CD4-positive, alpha-beta T cell treated with Interleukin-4 for 4 hours (primary cell): ENCODE measurements around the gene SLC5A12.

Experiments used
- DNase-seq: peaks from one replicate; pipeline ENCODE4 v3.0.0-alpha.2; 2020

SLC5A12 gene, protein sequence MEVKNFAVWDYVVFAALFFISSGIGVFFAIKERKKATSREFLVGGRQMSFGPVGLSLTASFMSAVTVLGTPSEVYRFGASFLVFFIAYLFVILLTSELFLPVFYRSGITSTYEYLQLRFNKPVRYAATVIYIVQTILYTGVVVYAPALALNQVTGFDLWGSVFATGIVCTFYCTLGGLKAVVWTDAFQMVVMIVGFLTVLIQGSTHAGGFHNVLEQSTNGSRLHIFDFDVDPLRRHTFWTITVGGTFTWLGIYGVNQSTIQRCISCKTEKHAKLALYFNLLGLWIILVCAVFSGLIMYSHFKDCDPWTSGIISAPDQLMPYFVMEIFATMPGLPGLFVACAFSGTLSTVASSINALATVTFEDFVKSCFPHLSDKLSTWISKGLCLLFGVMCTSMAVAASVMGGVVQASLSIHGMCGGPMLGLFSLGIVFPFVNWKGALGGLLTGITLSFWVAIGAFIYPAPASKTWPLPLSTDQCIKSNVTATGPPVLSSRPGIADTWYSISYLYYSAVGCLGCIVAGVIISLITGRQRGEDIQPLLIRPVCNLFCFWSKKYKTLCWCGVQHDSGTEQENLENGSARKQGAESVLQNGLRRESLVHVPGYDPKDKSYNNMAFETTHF

DNA sequence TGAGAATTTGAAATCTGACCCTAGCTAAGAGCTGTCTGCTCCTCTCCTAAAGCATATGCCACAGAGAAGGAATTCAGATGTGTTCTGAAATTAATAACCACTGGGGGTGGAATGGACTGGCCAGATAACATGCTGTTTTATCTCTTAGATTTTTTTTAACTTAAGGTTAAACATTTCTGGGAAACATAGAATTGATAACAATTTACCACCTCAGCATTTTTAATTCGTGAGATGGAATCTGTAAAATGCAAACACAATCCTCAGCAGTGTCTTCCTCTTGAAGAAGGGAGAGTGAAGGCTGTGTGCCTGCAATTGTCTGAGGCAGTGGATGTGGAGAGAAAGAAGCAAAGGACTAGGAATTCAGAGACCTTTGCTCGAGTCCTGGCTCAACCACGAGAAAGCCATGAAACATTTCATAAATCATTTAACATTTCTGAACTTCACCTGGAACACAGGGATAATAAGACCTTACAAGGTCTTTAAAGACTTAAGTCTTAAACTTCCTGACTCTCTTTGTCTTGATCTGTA lies at the start of gene SLC5A12:
TSS of gene SLC5A12 (minus strand) at position 113 of the 528 bp plus-strand sequence. CDS start 346 bp downstream, outside the sequence.
- no peak for DNase-seq

DNA sequence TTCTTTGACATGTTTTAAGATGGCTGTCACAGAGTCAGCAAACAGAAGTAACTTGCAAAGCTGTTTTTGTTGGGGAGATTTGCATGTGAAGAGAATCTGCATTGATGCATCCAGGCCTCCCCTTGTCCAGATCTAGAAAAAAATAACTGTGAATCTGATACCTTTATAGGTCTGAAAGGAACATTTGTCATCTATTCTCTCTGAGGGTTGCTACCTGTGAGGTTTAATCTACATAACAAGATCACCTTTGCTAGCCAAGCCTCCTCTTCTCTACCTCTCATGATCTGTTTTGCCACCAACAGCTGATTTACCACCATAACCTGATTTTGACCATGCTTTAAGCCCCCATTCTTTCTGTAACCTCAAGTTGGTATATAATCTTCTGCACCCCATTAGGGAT lies 47.2 kb upstream of the SLC5A12 start:
- no peak for DNase-seq

DNA sequence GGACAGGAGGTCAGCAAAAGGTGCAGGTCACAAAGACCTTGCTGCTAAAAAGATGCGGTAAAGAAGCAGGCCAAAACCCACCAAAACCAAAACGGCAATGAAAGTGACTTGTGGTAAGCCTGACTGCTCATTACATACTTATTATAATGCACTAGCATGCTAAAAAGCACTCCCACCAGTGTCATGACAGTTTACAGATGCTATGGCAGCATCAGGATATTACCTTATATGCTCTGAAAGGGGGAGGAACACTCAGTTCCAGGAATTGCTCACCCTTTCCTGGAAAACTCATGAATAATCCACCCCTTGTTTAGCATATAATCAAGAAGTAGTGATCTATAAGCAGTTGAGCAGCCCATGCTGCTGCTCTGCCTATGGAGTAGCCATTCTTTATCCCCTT lies 45.2 kb upstream of the SLC5A12 start:
- no peak for DNase-seq

DNA sequence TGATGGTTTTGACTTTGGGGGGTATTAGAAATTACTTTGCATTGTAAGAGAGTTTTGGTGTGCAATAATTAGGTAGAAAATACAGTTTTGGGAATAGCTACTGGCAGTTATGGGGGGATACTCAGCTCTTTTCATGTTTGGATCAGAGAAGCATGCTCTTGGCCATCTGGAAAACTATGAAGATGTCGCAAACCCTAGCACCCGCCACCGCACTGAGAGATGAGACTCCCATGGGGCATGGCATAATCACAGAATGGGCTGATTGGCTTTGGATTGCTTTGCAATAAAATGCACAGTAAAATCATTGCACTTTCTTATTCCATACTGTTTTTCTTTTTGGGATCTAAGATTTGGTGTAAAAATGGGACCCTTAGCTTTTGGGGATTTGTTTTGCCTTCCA lies 43.5 kb upstream of the SLC5A12 start:
- no peak for DNase-seq

DNA sequence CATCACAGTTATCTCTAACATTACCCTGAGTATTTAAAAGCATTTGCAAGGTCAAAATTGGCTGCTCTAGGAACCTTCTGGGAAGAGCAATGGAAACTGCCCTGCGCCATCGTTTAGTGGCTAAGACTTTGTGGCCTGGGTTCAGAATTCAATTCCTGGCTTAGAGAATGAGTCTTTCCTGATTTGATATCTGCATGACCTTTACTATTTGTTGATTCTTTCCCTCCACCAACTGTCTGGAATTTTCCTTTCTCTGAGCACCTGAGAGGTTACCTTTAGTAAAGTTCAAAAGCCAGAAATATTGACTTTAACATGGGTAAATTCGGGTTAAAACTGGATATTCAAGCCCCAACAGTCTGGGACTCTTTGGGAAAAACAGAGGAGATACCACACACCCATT lies 43.0 kb upstream of the SLC5A12 start:
- no peak for DNase-seq

DNA sequence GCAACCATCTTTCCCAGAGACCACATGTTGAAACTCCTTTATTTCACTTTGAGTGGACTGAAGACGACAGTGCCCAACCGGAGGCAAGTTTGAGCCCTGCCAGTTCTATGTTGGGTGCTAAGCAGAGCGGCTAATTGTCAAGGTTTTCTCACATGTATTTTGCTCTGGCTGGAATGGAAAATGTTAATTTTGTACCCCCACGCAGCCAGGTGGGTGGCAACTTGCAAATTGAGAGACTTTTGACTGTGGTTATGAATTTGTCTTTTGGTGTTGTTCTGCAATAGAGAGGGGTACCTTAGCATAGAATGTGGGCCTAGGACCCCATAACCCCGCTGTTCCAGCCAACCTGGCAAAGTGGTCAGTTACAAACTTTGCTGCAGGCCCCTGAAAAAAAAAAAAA lies 42.5 kb upstream of the SLC5A12 start:
- DNase-seq, result no peak

DNA sequence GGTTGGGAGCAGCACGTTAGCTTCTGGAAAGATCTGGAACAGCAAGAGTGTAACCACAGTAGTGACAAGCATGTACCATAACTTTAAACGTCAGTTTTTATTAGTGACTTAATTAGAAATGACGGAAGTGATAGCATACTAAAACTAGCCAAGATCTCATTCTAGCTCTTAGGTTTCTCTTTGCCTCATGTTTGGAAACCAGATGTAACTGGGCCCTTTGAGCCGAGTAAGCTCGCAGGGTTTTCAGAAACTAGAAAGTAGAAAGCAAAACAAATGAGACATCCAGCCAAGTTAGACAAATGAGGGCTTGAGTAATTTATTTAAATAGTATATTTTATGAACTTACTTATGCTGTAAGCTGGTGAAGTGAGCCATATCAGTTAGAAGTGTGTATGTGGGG lies 40.2 kb upstream of the SLC5A12 start:
- DNase-seq, result no peak

DNA sequence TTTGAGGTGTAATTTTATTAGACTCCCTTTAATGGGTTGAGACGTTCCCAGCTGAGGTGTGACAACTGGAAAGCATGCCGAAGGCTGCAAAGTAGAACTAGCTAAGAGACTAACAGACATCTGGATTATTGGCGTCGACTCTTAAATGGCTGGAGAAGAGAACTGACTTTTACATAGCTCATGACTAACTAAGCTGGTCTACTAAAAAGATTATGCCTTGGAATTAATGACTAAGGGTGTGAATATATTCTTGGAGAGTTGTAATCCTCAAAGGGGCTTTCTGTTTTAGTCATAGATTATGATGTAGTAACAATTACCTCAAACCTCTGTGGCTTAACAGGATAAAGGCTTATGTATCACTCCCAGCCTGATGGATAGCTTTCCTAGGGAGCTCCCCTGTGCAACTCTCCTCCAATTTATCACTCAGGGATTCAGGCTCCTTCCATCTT lies 39.5 kb upstream of the SLC5A12 start:
- no peak for DNase-seq

DNA sequence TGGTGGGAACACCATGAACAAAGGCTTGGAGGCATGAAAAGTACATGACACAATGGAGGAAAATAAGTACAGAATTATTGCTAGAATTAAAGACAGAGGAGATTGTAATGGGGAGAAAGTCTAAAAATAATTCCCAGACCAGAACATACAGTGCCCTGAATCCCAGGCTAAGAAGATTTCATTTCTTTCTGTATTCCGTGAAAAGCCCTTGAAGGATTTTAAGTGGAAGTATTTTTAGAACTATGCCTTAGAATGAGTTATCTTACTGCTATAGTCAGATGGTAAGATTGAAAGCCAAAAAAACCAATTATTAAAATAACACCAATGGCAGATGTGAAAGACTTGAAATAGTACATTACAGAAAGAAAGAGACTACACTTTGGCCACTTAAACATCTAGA lies 36.1 kb upstream of the SLC5A12 start:
- DNase-seq, result no peak

DNA sequence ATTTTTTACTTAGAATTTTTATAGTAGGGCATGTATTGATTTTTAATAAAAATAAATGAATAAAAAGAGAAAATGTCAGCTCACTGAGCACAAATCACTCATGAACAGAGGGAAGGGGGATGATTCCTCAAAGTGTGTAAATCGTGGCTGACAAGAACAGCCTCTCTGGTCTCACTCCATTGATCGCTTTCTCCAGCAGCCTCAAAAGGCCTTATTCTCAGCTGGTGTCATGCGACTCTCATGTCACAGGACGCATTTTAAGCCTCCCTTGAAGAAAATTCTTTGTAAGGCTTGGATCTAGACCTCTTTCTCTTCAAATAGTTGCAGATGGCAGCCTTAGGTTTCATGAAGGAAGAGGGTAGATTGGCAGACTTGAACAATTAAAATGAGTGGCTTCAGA lies 33.9 kb upstream of the SLC5A12 start:
- DNase-seq, result no peak

DNA sequence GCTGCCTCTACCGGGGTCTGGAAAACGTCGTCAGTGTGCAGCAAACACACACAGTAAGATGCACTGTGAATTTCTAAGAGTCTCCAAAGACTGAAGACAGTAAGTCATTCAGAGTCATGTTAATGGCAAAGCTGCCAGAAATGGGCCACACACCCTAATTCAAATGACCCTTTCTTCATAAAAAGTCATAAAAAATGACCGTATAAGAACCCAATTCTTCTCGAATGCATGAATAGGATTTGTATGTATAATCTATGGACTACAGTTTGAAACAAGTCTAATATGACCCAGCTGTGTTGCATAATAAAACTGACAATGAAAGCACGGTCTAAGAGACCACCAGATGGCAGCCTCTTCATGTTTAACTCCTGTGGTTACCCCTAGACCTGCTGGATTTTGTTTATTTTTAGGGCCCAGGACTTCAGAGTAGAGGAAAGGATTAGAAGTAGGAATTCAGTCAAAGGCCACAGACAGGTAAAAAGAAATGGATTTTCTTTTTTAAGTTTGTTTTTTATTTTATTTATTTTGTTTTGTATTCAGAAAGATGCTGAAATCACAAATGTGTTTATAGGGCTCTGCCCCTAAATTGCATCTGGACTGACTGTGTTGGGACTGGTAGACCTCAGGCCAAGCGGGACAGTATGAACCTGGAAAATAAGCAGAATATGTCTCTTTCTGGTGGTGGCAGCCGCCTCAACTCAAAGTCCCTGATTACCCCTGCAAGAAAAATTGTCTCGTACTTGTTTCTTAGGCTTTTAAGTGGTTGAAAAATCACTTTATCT lies 32.1 kb upstream of the SLC5A12 start:
- DNase-seq, result no peak

DNA sequence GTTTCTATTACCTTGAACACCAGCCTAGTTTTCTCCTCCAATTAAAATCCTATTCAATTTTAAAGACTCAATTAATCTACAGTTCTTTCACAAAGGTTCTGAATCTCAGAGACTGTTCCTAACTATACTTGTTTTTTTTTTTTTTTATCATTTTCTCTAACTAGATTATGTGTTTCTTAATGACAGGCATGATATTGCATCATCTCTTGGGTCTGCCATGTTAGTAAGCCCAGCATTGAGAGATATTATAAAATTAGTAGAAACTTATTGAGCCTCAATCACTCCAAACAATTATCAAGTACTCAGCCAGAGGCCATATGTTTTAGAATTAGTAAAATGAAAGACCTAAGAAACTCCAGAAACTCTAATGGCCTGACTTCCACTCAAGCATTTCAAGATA lies 28.1 kb upstream of the SLC5A12 start:
- no peak for DNase-seq

DNA sequence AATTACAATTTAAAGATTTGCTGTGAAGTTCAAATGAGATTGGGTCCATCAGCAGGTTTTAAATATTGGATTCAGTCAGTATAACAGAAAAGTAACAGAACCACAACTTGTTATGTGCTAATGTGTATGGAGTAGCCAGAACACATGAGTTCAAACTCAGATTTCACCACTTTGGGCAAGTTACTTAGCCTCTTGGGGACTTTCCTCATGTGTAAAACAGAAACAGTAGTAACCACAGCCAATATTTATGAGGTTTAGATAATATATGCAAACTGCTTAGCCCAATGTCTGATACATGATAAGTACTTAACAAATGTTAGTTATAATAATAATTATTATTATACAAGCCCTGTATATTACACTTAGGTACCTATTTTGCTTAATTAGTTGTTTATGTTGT lies 21.8 kb upstream of the SLC5A12 start:
- no peak for DNase-seq

DNA sequence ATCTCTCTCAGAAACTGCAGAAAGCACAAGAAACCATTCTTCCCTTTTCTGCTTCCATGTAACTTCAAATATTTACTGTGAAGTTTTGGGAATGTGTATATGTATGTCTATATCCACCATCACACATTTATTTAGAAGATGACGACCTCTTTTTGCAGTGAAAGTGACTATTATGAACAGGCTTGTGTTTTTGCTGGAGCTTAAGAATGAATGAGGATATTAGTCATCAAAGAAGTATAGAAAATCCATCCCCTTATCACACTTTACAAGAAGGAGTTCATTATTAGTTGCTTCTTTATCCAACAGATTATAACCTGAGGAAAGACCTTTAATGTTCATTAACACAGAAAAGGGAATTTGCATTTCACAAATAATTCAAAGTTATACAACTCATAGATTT lies 21.1 kb upstream of the SLC5A12 start:
- DNase-seq, result no peak

DNA sequence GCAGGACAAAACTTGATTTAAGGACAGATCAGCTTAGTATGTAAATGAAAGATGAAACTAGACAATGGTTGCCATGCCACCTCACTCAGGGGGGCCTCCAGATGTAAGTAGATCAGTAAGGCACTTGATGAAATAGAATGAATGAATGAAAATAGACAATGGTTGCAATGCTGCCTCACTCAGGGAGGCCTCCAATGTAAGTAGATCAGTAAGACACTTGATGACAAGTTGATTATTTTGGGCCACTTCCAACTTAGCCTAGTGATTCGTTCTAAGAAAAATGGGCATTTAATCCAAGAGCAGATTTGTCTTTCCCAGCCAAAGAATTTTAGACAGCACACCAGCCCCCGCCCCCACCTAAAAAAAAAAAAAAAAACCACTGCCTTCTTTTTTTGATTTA lies 19.2 kb upstream of the SLC5A12 start:
- DNase-seq, result no peak

DNA sequence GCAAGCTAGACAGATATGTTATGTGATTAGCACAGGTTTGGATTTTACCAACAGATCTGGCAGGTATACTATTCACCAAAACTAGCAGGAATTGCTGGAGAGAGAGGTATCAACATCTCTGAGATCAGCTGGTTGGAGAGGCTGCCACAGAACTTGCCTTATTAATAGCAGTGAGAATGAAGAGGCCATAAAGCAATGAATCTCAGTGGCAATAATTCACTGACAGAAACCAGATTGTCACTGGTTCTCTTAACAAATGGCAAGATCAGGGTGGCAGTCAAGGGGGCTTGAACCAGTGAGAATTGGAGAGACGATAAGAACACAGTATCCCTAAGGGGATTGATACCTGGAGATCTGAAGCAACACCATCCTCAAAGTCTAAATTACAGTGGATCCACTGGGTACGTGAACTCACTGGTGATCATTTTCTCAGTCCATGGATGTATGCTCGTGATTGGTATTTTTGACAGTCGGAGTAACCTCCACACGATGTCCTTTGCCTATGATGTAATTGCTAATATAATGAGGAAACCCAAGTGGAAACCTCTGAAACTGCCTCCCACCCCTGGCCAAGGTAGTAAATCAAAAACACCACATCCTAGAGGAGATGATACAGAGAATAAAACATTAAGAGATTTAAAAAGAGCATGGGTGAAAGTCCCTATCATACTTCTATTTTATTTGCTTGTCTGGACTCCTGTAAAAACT lies 17.7 kb upstream of the SLC5A12 start:
- DNase-seq, result no peak

DNA sequence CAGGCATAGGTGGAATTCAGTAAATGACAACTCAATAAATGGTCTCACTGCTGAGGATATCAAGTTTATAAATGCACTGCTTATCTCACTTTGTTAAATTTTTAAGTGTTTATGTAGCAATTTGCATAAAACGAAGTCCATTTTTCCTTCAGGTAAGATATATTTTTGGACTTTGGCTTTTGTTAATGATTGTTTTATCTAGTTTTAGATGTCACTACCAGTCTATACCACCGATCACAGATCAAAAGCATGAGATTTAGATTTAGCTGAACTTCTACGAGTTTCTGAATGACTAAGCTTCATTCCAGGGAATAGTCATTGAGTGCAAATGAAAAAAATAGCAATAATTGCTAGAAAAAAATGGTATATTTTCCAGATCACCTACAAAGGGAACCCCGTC lies 12.8 kb upstream of the SLC5A12 start:
- no peak for DNase-seq

DNA sequence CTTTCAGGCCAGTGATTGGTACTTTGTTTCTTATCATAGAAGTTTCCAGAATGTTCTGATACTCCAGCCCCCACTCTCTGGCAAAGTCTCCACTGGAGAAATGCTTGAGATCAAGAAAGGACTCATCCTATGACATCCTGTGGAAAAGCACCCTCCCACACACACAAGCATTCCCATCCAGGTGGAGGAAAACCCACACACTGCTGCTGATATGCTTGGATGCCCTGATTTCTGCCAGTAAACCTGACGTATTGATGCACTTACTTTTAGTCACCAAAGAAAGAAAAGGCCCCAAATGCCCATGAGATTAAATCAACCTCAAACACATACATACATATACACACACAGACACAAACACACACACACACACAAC lies 9.2 kb upstream of the SLC5A12 start:
- no peak for DNase-seq

DNA sequence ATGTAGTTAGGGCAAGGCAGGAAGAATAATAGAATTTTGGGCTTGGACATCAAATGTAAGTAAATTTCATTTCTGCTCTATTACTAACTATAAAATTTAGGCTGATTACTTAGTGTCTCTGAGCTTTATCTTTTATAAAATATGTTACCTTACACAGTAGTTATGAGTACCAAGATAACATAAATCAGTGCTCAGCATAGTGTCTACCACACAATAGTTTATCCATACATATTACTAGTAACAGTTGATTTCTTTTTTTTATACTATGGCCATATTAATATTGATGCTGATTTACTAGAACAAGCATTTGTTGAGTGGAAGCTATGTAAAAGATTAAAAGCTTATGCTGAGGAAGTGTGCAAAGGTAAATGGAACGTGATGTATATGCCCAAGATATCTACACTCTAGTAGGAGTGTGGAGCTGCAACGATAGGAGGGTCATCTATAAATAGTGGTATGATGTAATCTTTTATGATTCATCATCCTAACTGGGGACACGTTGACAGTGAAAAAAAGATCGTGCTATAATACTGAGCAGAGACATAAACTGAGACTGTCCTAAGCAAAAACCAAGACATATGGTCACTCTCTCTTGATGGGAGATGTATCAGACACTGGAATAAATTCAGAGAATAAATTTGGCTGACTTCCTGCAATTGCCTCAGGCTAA lies 8.7 kb upstream of the SLC5A12 start:
- no peak for DNase-seq

DNA sequence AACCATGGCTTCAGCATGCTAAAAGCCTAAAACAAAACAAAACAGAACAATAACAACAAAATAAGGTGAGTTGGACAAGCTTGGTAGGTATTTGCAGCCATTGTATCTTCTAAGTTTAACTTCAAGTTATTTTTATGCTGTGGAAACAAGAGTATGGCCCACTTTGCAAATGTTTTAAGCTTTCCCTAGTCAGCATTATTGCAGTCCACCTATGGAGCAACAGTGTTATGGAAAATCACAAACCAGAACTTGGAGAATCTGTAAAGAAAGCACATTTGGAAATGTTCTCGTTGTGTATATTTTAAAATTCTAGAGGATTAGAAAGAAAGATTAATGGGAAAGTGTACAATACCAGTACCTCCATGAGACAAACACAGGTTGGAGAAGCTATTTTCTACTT lies 7.4 kb upstream of the SLC5A12 start:
- DNase-seq, result no peak

DNA sequence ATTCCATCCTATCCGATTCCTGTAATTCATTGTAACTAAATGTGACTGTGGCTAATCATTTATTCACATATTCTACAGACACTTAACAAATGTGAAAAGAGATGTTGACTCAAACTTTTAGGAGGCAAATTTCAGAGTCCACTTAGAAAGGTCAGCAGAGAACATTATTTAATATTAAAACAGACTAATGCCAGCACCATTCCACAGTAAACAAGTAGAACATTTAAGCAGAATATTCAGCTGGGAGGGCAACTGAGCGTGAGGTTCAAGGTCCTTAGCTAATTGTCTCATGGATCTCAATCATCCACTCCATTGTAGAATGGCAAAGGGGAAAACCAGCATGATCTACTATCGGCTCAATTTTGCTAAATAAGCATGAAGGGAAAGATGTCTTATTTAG lies 5.1 kb upstream of the SLC5A12 start:
- no peak for DNase-seq

DNA sequence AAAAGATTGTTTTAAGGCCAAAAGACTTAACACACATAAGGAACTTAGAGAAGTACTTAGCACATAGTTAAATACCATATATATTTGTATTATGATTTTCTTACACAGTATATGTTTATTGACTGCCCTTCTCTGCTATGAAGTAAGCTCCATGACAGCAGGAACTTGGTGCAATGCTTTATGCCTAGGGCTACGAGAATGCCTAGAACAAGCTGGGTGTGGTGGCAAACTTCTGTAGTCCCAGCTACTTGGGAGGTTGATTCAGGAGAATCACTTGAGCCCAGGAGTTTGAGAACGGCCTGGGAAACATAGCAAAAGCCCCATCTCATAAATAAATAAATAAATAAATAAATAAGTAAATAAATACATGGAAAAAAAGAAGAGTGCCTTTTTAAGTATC lies 1.9 kb downstream of the SLC5A12 start:
- no peak for DNase-seq
